Measurements from ENCODE around the gene KCNH6. TPM values are rescaled to one million over a fixed set of nuclear protein-coding genes. Genes with fewer than 3 reads are reported as not detected.

KCNH6 gene
- total and polyA plus RNA-seq, 2 donors, result not detected

DNA sequence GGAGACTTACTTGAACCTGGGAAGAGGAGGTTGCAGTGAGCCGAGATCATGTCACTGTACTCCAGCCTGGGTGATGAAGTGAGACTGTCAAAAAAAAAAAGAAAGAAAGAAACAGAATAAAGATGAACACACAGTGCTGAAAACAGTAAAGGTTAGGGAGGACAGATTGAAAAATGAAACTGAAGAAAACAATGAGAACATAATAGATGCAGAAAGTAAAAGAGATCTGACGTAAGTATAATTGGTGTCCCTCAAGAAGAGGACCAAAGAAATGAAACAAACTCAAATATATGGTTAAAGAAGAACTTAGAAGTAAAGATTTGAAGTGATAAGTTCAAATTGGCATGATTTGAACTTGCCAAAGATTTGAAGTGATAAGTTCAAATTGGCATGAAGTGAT, 34.3 kb downstream of the KCNH6 start:
- Histone ChIP-seq H3K4me1 (ENCODE audit: insufficient read depth) (no peaks in the 10 kb centered on the region), H3K4me3 (ENCODE audit: low read depth, low read length) (no peak overlapping the region), H3K36me3 (ENCODE audit: insufficient read depth) (peaks cover 1% of the 10 kb centered on the region), H3K27ac (ENCODE audit: low read depth) (no peak overlapping the region)
- no peak for DNase-seq (ENCODE audit: extremely low spot score)
- 98% methylated on average over 2 of the region's 2 CpGs for WGBS

DNA sequence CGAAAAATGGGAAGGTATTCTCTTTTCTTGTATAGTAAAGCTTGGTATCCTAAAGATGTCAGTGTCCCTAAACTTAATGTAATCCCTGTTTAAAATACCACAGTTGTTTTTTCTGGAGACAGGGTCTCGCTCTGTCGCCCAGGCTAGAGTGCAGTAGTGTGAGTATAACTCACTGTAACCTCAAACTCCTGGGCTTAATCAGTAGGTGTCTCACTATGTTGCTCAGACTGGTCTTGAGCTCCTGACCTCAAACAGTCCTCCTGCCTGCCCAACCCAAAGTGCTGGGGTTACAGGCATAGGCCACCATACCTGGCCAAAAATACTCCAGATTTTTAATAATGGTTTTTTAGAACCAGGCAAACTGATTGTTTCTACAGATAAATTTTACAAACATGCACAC, 35.3 kb downstream of the KCNH6 start:
- H3K4me1 ChIP-seq (ENCODE audit: insufficient read depth), result no peaks in the 10 kb centered on the region
- DNase-seq (ENCODE audit: extremely low spot score), result no peak
- no peak overlapping the region for H3K27ac ChIP-seq (ENCODE audit: low read depth)
- H3K36me3 ChIP-seq (ENCODE audit: insufficient read depth), result peaks cover 1% of the 10 kb centered on the region
- WGBS, result 76% methylated on average over 3 of the region's 3 CpGs
- no peak overlapping the region for H3K4me3 ChIP-seq (ENCODE audit: low read depth, low read length)

DNA sequence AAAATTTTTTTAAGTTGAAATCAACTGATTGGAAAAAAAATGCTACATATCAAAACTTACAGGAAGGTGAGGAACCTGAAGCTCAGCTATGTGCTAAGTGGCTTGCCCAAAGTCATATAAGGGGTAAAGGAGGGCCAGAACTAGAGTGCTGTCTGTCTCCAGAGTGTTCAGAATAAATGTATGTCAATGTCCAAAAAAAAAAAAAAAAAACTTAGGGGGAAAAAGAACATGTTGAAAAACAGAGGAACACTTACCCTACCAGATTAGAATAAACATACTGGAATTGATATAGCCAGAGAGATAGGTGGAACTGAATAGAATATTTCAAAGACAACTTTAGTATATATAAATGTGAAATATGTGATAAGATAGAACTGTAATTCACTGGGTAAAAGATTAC, 38.7 kb downstream of the KCNH6 start:
- H3K4me3 ChIP-seq (ENCODE audit: low read depth, low read length), result no peak overlapping the region
- no peak overlapping the region for H3K27ac ChIP-seq (ENCODE audit: low read depth)
- no peaks in the 10 kb centered on the region for H3K4me1 ChIP-seq (ENCODE audit: insufficient read depth)
- no peaks in the 10 kb centered on the region for H3K36me3 ChIP-seq (ENCODE audit: insufficient read depth)
- no peak for DNase-seq (ENCODE audit: extremely low spot score)

DNA sequence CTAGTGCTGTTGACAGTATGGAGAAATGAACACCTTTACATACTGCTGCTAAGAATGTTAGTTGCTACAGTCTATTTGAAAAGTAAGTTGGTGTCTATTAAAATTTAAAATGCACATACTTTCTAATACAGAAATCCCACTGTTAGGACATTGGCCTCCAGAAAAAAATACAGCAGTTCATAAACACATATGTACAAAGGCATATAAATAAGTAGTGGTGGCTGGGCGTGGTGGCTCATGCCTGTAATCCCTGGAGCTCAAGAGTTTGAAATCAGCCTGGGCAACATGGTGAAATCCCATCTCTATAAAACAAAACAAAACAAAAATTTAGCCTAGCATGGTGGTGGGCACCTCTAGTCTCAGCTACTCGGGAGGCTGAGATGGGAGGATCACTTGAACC, 40.2 kb downstream of the KCNH6 start:
- H3K36me3 ChIP-seq (ENCODE audit: insufficient read depth), result no peaks in the 10 kb centered on the region
- no peaks in the 10 kb centered on the region for H3K4me1 ChIP-seq (ENCODE audit: insufficient read depth)
- no peak overlapping the region for H3K27ac ChIP-seq (ENCODE audit: low read depth)
- no peak for DNase-seq (ENCODE audit: extremely low spot score)
- 95% methylated on average over 2 of the region's 2 CpGs for WGBS
- no peak overlapping the region for H3K4me3 ChIP-seq (ENCODE audit: low read depth, low read length)

- DNase-seq (ENCODE audit: extremely low spot score), result no peak
- Histone ChIP-seq H3K36me3 (ENCODE audit: insufficient read depth) (no peaks in the 10 kb centered on the region), H3K4me1 (ENCODE audit: insufficient read depth) (no peaks in the 10 kb centered on the region), H3K4me3 (ENCODE audit: low read depth, low read length) (no peak overlapping the region), H3K27ac (ENCODE audit: low read depth) (no peak overlapping the region)
- 97% methylated on average over 5 of the region's 5 CpGs for WGBS
Observed at GRCh38 chr17:63564562-63564961, 41.4 kb downstream of the KCNH6 start.

- Histone ChIP-seq H3K4me3 (ENCODE audit: low read depth, low read length) (no peak overlapping the region), H3K36me3 (ENCODE audit: insufficient read depth) (no peaks in the 10 kb centered on the region), H3K27ac (ENCODE audit: low read depth) (no peak overlapping the region), H3K4me1 (ENCODE audit: insufficient read depth) (no peaks in the 10 kb centered on the region)
- 95% methylated on average over 1 of the region's 1 CpG for WGBS
- no peak for DNase-seq (ENCODE audit: extremely low spot score)
Observed at GRCh38 chr17:63567229-63567628, 44.1 kb downstream of the KCNH6 start.

DNA sequence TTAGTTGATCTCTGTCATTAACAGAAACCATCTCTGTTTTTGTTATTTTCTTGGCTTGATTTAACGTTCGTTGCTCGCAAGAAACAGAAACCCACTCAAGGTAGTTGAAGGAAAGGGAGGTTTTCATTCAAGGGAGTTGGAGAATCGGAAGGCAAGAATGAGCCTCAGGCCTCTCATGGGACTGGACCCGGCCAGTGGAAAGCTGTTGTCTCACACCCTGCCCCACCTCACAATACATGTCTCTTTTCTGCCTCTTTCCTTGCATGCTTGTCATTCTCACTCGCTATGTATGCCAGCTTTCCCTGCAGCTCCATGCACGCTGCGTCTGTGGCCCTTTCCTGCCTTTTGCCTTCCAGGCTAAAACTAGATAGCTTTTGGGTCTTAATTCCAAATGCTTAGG, 45.4 kb downstream of the KCNH6 start:
- 80% methylated on average over 8 of the region's 8 CpGs for WGBS
- Histone ChIP-seq H3K27ac (ENCODE audit: low read depth) (no peak overlapping the region), H3K4me3 (ENCODE audit: low read depth, low read length) (no peak overlapping the region), H3K36me3 (ENCODE audit: insufficient read depth) (no peaks in the 10 kb centered on the region), H3K4me1 (ENCODE audit: insufficient read depth) (no peaks in the 10 kb centered on the region)
- DNase-seq (ENCODE audit: extremely low spot score), result no peak

DNA sequence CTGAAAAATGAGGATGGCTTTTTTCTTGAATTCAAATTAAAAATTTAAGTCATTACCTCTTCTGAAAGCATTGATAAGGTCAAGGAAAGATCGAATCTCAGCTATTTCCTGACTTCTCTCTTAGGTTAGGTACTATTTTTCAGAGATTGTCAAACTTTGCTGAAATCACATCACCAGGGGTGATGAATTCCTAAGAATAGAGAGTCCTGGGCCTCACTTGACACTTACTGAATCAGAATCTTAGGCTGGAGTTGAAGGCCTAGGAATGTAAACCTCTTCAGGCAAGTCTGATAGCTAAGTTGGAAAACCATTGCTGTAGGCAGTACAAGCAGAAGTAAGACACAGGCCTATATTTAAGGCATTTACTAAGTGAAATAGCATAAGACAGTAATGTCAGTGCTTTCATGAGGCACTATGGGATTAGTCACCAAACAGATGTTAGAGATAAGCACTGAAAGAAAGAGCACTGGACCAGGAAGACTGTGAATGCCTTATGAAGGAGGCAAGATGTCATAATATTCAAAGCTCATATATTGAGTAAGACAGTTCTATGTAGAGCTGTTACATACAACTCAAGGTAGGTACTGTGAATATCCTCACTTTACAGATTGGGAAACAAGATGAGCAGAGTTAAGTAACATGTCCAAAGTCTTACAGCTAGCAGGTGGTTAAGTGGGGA, 48.6 kb downstream of the KCNH6 start:
- no peak for DNase-seq (ENCODE audit: extremely low spot score)

DNA sequence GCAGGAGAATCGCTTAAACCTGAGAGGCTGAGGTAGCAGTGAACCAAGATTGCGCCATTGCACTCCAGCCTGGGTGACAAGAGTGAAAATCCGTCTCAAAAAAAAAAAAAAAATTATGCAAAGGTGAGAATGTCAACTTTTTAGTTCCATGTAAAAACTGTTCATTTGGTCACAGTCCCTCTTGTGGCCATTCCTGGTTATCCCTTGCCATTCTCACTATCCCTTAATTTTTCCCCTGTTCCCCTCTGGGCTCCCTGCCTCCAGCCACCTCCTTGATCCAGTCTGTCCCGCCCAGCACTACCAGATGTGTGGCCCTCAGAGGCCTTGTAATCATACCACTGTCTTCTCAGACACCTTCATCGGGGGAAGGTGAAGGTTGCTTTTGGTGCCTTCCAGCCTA, 50.5 kb downstream of the KCNH6 start:
- WGBS, result 87% methylated on average over 5 of the region's 5 CpGs
- no peaks in the 10 kb centered on the region for H3K4me1 ChIP-seq (ENCODE audit: insufficient read depth)
- H3K27ac ChIP-seq (ENCODE audit: low read depth), result no peak overlapping the region
- no peak overlapping the region for H3K4me3 ChIP-seq (ENCODE audit: low read depth, low read length)
- no peaks in the 10 kb centered on the region for H3K36me3 ChIP-seq (ENCODE audit: insufficient read depth)
- no peak for DNase-seq (ENCODE audit: extremely low spot score)

More for the DNA sequence above, 48.6 kb downstream of the KCNH6 start:
- 91% methylated on average over 1 of the region's 1 CpG for WGBS
- Histone ChIP-seq H3K4me3 (ENCODE audit: low read depth, low read length) (no peak overlapping the region), H3K4me1 (ENCODE audit: insufficient read depth) (no peaks in the 10 kb centered on the region), H3K27ac (ENCODE audit: low read depth) (no peak overlapping the region), H3K36me3 (ENCODE audit: insufficient read depth) (no peaks in the 10 kb centered on the region)

DNA sequence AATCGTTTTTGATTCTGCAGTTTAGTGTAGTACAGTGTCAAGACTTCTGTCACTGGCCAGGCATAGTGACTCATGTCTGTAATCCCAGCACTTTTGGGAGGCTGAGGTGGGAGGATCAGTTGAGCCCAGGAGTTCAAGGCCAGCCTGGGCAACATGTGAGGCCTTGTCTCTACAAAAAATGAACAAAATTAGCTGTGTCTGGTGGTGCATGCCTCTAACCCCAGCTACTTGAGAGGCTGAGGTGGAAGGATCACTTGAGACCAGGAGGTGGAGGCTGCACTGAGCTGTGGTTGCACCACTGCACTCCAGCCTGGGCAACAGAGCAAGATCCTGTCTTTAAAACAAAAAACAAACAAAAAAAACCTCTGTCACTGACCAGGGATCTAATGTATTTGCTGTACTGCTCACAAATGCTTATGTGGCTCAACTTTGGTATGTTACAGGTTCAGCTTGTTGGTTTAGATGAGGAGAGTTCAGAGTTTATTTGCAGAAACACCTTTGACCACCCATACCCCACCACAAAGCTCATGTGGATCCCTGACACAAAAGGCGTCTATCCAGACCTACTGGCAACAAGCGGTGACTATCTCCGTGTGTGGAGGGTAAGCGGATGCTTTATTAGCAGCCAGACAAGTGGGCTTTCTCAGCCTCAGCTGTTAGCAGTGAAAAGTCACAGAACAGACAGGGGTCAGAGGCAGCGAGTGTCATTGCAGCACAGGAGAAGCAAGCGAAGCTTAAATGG, 55.0 kb downstream of the KCNH6 start:
- WGBS, result 81% methylated on average over 7 of the region's 7 CpGs
- Histone ChIP-seq H3K36me3 (ENCODE audit: insufficient read depth) (no peaks in the 10 kb centered on the region), H3K4me3 (ENCODE audit: low read depth, low read length) (no peak overlapping the region), H3K4me1 (ENCODE audit: insufficient read depth) (no peaks in the 10 kb centered on the region), H3K27ac (ENCODE audit: low read depth) (no peak overlapping the region)
- no peak for DNase-seq (ENCODE audit: extremely low spot score)

DNA sequence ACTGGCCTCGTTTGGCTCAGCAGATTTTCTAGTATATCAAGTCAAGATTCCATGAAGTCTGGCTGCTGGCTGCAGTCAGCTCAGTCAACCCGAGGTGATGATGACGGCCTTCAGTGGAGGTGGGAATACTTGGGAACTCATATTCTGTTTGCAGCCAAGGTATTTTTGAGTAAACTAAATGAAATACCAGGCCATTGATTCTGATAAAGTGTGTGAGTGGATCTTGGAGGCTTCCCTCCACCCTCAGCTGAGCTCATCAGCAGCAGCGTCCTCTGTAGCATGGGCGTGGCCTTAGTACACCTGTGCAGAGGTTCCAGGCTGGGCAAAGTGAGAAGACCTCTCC, 55.6 kb downstream of the KCNH6 start:
- WGBS, result 79% methylated on average over 5 of the region's 5 CpGs
- H3K4me1 ChIP-seq (ENCODE audit: insufficient read depth), result no peaks in the 10 kb centered on the region
- H3K27ac ChIP-seq (ENCODE audit: low read depth), result no peak overlapping the region
- DNase-seq (ENCODE audit: extremely low spot score), result no peak
- no peaks in the 10 kb centered on the region for H3K36me3 ChIP-seq (ENCODE audit: insufficient read depth)
- H3K4me3 ChIP-seq (ENCODE audit: low read depth, low read length), result no peak overlapping the region

GRCh38 chr17:63579633-63580032, 56.5 kb downstream of the KCNH6 start:
- 69% methylated on average over 11 of the region's 11 CpGs for WGBS
- no peaks in the 10 kb centered on the region for H3K36me3 ChIP-seq (ENCODE audit: insufficient read depth)
- H3K27ac ChIP-seq (ENCODE audit: low read depth), result no peak overlapping the region
- H3K4me1 ChIP-seq (ENCODE audit: insufficient read depth), result no peaks in the 10 kb centered on the region
- DNase-seq (ENCODE audit: extremely low spot score), result no peak
- no peak overlapping the region for H3K4me3 ChIP-seq (ENCODE audit: low read depth, low read length)

DNA sequence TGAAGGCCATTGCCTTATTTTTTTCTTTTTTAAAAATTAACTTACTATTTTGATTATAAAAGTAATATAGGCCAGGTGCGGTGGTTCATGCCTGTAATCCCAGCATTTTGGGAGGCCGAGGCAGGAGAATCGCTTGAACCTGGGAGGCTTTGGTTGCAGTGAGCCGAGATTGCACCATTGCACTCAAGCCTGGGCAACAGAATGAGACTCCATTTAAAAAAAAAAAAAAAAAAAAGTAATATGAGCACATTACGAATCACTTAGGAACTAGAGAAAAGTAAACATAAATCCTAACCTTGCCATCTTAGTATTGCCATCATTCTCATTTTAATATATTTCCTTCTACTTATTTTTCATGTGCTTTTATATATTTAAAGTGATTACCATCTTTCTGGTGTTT, 64.6 kb downstream of the KCNH6 start:
- no peak overlapping the region for H3K27ac ChIP-seq (ENCODE audit: low read depth)
- DNase-seq (ENCODE audit: extremely low spot score), result no peak
- H3K4me1 ChIP-seq (ENCODE audit: insufficient read depth), result no peaks in the 10 kb centered on the region
- no peak overlapping the region for H3K4me3 ChIP-seq (ENCODE audit: low read depth, low read length)
- 89% methylated on average over 5 of the region's 5 CpGs for WGBS
- peaks cover 3% of the 10 kb centered on the region for H3K36me3 ChIP-seq (ENCODE audit: insufficient read depth)

GRCh38 chr17:63588797-63589196, 65.6 kb downstream of the KCNH6 start:
- WGBS, result 89% methylated on average over 11 of the region's 11 CpGs
- peaks cover 3% of the 10 kb centered on the region for H3K36me3 ChIP-seq (ENCODE audit: insufficient read depth)
- H3K4me3 ChIP-seq (ENCODE audit: low read depth, low read length), result no peak overlapping the region
- no peak for DNase-seq (ENCODE audit: extremely low spot score)
- H3K27ac ChIP-seq (ENCODE audit: low read depth), result no peak overlapping the region
- no peaks in the 10 kb centered on the region for H3K4me1 ChIP-seq (ENCODE audit: insufficient read depth)
